Medulla oblongata (tissue), 1 donor: ENCODE measurements around the gene DLX5.

Experiments
- DNase-seq: peaks from one replicate; pipeline ENCODE4 v3.0.0-alpha.2; 2015; ENCODE audit errors: extremely low spot score

Gene DLX5

GRCh38 chr7:97018126-97018601 is 6.5 kb downstream of the DLX5 start:
- no peak for DNase-seq

GRCh38 chr7:97017192-97018125 is 7.2 kb downstream of the DLX5 start:
- DNase-seq, result no peak

- no peak for DNase-seq
These were observed 8.0 kb downstream of the DLX5 start for GRCh38 chr7:97016381-97017191.

- no peak for DNase-seq
These were observed 8.8 kb downstream of the DLX5 start for GRCh38 chr7:97015756-97016380.

GRCh38 chr7:97015279-97015678 is 9.4 kb downstream of the DLX5 start:
- no peak for DNase-seq

DNA sequence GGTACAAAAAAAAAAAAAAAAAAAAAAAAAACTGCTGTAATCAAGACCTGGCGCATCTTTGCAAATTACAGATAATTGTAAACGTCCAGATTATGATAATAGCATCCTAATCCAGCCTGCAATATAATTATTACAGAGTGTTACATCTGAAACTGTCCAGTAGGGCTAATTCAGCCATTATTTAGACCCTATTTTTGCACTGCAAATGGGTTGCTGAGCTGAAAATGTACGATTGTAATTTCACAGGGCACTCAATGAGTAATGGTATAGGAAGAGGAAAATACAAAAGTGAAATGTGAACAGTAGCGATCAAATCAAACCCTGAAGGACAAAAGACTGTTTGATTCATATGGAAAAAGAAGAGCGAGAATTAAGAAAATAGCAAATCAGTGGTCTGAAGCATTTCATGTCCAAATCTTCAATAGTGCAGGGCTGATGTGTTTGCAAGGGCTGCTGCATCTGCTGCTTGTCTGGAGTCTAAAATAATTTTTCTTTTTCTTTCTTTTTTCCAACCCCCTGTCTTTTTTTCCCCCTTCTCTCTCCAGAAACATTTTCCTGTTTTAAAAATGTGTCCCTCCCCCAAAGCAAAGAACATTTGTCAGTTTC is 10.4 kb downstream of the DLX5 start:
- DNase-seq, result no peak

DNA sequence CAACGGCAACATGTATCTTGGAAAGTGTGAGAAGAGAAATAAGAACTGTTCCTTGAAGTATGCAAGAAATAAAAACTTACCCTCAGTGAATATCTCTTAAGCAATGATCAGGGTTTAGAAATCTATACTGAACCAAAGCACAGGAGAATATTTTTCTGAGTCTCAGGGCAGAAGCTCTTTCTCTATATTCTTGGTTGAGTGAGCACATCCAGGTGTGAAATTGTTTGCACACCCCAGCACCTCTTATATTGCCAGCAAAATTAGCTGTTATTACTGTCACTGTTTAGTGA is 10.8 kb downstream of the DLX5 start:
- no peak for DNase-seq

GRCh38 chr7:97013134-97013844 is 11.3 kb downstream of the DLX5 start:
- no peak for DNase-seq

GRCh38 chr7:97012365-97013133 is 12.1 kb downstream of the DLX5 start:
- DNase-seq, result no peak

- DNase-seq, result no peak
These were observed 12.9 kb downstream of the DLX5 start for GRCh38 chr7:97011536-97012364.

- no peak for DNase-seq
These were observed 13.5 kb downstream of the DLX5 start for GRCh38 chr7:97011104-97011503.

- DNase-seq, result no peak
These were observed 14.6 kb downstream of the DLX5 start for GRCh38 chr7:97009753-97010732.

- no peak for DNase-seq
These were observed 16.2 kb downstream of the DLX5 start for GRCh38 chr7:97008275-97008917.

DNA sequence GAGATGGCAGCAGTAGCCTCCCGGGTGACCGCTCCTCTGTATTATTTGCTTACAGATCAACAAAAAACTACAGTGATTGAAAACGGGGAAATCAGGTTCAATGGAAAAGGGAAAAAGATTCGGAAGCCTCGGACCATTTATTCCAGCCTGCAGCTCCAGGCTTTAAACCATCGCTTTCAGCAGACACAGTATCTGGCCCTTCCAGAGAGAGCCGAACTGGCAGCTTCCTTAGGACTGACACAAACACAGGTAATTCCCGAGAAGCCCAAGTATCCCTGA is 17.1 kb downstream of the DLX5 start:
- DNase-seq, result no peak

DNA sequence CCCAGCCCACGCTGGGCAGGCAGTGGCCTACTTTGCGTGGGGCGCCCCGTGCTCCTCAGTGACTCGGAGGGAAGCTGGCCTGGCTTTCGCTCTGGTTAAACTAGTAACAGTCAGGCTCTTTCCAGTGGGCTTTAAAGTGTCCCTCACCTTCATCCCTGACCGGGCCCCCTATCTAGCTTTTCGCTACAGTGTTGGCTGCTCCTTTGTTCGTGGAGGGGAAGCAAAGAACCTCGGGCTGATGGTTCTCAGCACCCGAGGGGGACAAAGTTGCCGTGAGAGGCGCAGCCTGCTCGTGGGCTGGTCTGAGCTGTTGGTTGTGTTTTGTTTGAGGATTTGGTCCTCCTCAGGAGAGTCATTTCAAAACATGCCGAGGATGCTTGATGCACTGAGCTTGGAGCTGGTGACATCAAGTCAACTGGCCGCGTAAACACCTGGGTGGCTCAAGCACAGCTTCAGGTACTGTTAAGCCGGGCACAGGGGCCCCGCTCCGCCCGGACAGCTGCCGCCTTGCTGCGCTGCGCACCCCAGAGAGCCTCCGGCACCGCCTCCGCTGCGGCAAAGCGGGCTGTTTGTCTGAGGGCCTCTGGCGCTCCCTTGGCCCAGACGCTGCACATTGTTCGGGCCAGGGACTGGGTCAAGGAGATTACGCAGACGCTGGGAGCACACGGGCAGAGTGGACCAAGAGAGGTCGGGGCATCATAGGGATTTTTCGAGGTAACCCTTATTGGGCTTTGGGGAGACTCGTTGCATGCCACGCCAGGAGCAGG is 17.6 kb downstream of the DLX5 start:
- DNase-seq, result no peak

- DNase-seq, result no peak
These were observed 18.4 kb downstream of the DLX5 start for GRCh38 chr7:97006055-97006815.
